ENCODE data around the gene SEC63. TPM values are rescaled to one million over a fixed set of nuclear protein-coding genes. Genes with fewer than 3 reads are reported as not detected.
"Not testable (repeated sequence)": the region's sequence is repeated elsewhere in the genome, so short reads cannot be mapped to it uniquely, and the experiment has no call there.

The SEC63 gene
- total and polyA plus RNA-seq, 12 donors: 23.8 to 190 (median 64.1) TPM

DNA sequence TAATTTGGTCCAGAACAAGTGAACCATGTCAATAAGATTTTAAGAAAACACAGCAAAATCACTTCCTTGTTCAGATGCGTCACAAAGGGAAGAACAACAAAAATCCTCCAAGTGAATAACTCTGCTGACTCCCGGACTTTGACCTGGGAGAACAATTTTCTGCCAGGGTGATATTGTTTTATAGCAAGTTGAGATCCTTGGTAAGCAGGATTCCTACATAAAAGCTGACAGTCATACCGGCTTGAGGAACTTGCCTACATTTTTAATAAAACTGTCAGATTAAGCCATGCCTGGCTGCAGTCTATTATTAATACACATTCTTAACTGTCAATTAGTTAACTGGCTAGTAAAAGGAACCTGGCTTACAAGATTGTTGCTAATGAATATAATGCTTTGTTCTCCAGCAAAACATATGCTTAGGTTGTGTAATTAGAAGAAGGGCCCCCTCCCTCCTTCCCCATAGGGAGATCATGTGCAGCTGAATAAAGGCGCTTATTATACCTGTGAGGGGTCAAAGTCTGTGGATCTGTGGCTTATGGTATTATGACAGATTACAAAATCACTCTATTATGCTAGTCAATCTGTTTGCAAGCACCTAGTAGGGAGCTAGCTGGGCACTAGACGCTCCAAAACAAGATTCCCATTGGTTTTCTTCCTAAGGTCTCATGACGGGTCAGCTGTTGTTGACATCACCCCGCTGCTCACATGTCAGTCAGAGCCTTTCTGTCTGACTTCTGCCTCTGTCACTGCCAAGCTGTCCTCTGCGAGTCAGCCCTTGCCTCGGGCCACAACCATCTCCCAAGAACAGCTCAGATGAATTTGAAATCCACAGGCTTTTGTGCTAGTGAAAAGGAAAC is 44.6 kb upstream of the SEC63 start:
- intact Hi-C loops (cut with DNase I): no loop called here
- TF ChIP-seq, protein P1, sequence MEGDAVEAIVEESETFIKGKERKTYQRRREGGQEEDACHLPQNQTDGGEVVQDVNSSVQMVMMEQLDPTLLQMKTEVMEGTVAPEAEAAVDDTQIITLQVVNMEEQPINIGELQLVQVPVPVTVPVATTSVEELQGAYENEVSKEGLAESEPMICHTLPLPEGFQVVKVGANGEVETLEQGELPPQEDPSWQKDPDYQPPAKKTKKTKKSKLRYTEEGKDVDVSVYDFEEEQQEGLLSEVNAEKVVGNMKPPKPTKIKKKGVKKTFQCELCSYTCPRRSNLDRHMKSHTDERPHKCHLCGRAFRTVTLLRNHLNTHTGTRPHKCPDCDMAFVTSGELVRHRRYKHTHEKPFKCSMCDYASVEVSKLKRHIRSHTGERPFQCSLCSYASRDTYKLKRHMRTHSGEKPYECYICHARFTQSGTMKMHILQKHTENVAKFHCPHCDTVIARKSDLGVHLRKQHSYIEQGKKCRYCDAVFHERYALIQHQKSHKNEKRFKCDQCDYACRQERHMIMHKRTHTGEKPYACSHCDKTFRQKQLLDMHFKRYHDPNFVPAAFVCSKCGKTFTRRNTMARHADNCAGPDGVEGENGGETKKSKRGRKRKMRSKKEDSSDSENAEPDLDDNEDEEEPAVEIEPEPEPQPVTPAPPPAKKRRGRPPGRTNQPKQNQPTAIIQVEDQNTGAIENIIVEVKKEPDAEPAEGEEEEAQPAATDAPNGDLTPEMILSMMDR (IDR thresholded peaks at IDR 0.05): no peak
- TF ChIP-seq POLR2A (IDR thresholded peaks at IDR 0.05): no peak
- no peak overlapping the region for H3K4me3 ChIP-seq
- no peaks in the 10 kb centered on the region for H3K9me3 ChIP-seq (replicated peaks in 1 of 3)
- DNase-seq: peak in 4 of 7 donors; percentile 2 to 74 (median 17)
- WGBS, 4 donors: 54 to 68% (median 59%) methylated on average over 7 to 9 of the region's 9 CpGs
- H3K4me1 ChIP-seq (replicated peaks in 1 of 2): no peaks in the 10 kb centered on the region
- H3K27ac ChIP-seq: peak overlapping the region in 1 of 5 donors; percentile 44
- no peaks in the 10 kb centered on the region for H3K36me3 ChIP-seq (replicated peaks in 1 of 2)
- no peaks in the 10 kb centered on the region for H3K27me3 ChIP-seq

GRCh38 chr6:108001696-108002231 is 43.8 kb upstream of the SEC63 start:
- Histone ChIP-seq H3K27me3 (no peaks in the 10 kb centered on the region), H3K4me1 (replicated peaks in 1 of 2) (no peaks in the 10 kb centered on the region), H3K9me3 (replicated peaks in 1 of 3) (no peaks in the 10 kb centered on the region), H3K27ac (no peak overlapping the region), H3K36me3 (replicated peaks in 1 of 2) (no peaks in the 10 kb centered on the region), H3K4me3 (no peak overlapping the region)
- DNase-seq: no peak
- WGBS, 4 donors: 85 to 96% (median 94%) methylated on average over 7 of the region's 7 CpGs
- TF ChIP-seq, protein P1 (IDR thresholded peaks at IDR 0.05): no peak
- no peak for TF ChIP-seq POLR2A (IDR thresholded peaks at IDR 0.05)
- intact Hi-C loops (cut with DNase I): no loop called here

- H3K4me1 ChIP-seq (replicated peaks in 1 of 2); H3K36me3 ChIP-seq (replicated peaks in 1 of 2); H3K4me3 ChIP-seq; H3K27me3 ChIP-seq; H3K27ac ChIP-seq; H3K9me3 ChIP-seq (replicated peaks in 1 of 3); DNase-seq; intact Hi-C loops (cut with DNase I): not testable (repeated sequence)
- WGBS, 4 donors: 92 to 93% (median 93%) methylated on average over 5 of the region's 5 CpGs
These were observed 42.3 kb upstream of the SEC63 start for GRCh38 chr6:108000259-108000658.

GRCh38 chr6:107999341-107999740 is 41.3 kb upstream of the SEC63 start:
- intact Hi-C loops (cut with DNase I): loop anchor here in 1 of 2 donors (10.0 kb wide), 1 partner anchor 525 kb away; no protein-coding TSS in a partner anchor
- DNase-seq: no peak
- H3K27ac ChIP-seq: no peak overlapping the region

More at GRCh38 chr6:107999341-107999740, 41.3 kb upstream of the SEC63 start:
- Histone ChIP-seq H3K27me3 (no peaks in the 10 kb centered on the region), H3K36me3 (replicated peaks in 1 of 2) (no peaks in the 10 kb centered on the region), H3K4me3 (no peak overlapping the region), H3K4me1 (replicated peaks in 1 of 2) (no peaks in the 10 kb centered on the region), H3K9me3 (replicated peaks in 1 of 3) (no peaks in the 10 kb centered on the region)
- TF ChIP-seq POLR2A (IDR thresholded peaks at IDR 0.05): no peak
- TF ChIP-seq, protein P1 (IDR thresholded peaks at IDR 0.05): no peak

All from adrenal gland (tissue), 12 donors.